ENCODE measurements around the gene MAGEA6.
"Not testable (repeated sequence)": the region's sequence is repeated elsewhere in the genome, so short reads cannot be mapped to it uniquely, and the experiment has no call there.

Gene MAGEA6

GRCh38 chrX:152734143-152734858, 35.2 kb downstream of the MAGEA6 start:
- not testable (repeated sequence) for DNase-seq (ENCODE audit: low spot score)

GRCh38 chrX:152733261-152733975, 36.1 kb downstream of the MAGEA6 start, which contains the start of the genes CSAG1 and MAGEA12:
Gene CSAG1 (minus strand): TSS chrX:152733721. CDS start chrX:152732460, 1,261 bp downstream.
Gene MAGEA12 (plus strand): TSS chrX:152733757. CDS start chrX:152736162, 2,405 bp downstream.
- no peak for DNase-seq (ENCODE audit: low spot score)

- no peak for DNase-seq (ENCODE audit: low spot score)
These were observed 44.1 kb downstream of the MAGEA6 start for GRCh38 chrX:152725409-152725808.
